ENCODE results near the gene FN1.

FN1 gene

GRCh38 chr2:215405722-215406581, 29.9 kb downstream of the FN1 start:
- no peak for DNase-seq

- DNase-seq, result no peak
These were observed 31.4 kb downstream of the FN1 start for GRCh38 chr2:215404348-215405012.

- DNase-seq, result no peak
These were observed 32.2 kb downstream of the FN1 start for GRCh38 chr2:215403441-215404347.

- DNase-seq, result no peak
These were observed 33.9 kb downstream of the FN1 start for GRCh38 chr2:215401896-215402379.

- DNase-seq, result no peak
These were observed 36.7 kb downstream of the FN1 start for GRCh38 chr2:215399067-215399716.

GRCh38 chr2:215397632-215398341, 38.1 kb downstream of the FN1 start:
- DNase-seq, result no peak

- DNase-seq, result no peak
These were observed 39.1 kb downstream of the FN1 start for GRCh38 chr2:215396595-215397313.

GRCh38 chr2:215395687-215396460, 40.0 kb downstream of the FN1 start:
- no peak for DNase-seq

GRCh38 chr2:215394102-215394805, 41.6 kb downstream of the FN1 start:
- no peak for DNase-seq

GRCh38 chr2:215392687-215393270, 43.1 kb downstream of the FN1 start:
- no peak for DNase-seq

- no peak for DNase-seq
These were observed 43.7 kb downstream of the FN1 start for GRCh38 chr2:215392164-215392563.

- DNase-seq, result no peak
These were observed 44.3 kb downstream of the FN1 start for GRCh38 chr2:215391531-215391930.

- no peak for DNase-seq
These were observed 45.3 kb downstream of the FN1 start for GRCh38 chr2:215390550-215390913.

- no peak for DNase-seq
These were observed 47.7 kb downstream of the FN1 start for GRCh38 chr2:215388002-215388728.

- DNase-seq, result no peak
These were observed 49.3 kb downstream of the FN1 start for GRCh38 chr2:215386566-215386965.

- DNase-seq, result no peak
These were observed 51.2 kb downstream of the FN1 start for GRCh38 chr2:215384710-215385109.

GRCh38 chr2:215383652-215384279, 52.1 kb downstream of the FN1 start:
- DNase-seq, result no peak

GRCh38 chr2:215382480-215382879, 53.4 kb downstream of the FN1 start:
- no peak for DNase-seq

Measured in T-helper 1 cell (primary cell).